Hepatocyte (in vitro differentiated cells): ENCODE results near the gene BAZ2B. TPM values are rescaled to one million over a fixed set of nuclear protein-coding genes. Genes with fewer than 3 reads are reported as not detected.

Source experiments
- DNase-seq: peaks from one replicate; pipeline ENCODE4 v3.0.0-alpha.2; 2016; ENCODE audit warnings: low spot score
- H2AFZ ChIP-seq: fragments of 200-600 bp; sonication (generic); 2 replicates; pipeline ENCODE4 v1.6.0; 2016; ENCODE audit warnings: antibody characterized with exemption, mild to moderate bottlenecking
- H3K27ac ChIP-seq: fragments of 200-600 bp; sonication (generic); 2 replicates; pipeline ENCODE4 v1.5.1; 2016; ENCODE audit warnings: mild to moderate bottlenecking
- H3K27me3 ChIP-seq: fragments of 200-600 bp; sonication (generic); 2 replicates; pipeline ENCODE4 v1.6.1; 2016
- H3K36me3 ChIP-seq: fragments of 200-600 bp; sonication (generic); replicated peaks from 2 replicates; pipeline ENCODE4 v1.5.1; 2016; ENCODE audit warnings: low read depth; ENCODE audit not compliant: insufficient read depth
- H3K4me1 ChIP-seq: fragments of 200-600 bp; sonication (generic); 2 replicates; pipeline ENCODE4 v1.5.1; 2016; ENCODE audit warnings: mild to moderate bottlenecking, moderate library complexity; ENCODE audit not compliant: insufficient read depth
- H3K4me2 ChIP-seq: fragments of 200-600 bp; sonication (generic); 2 replicates; pipeline ENCODE4 v1.6.0; 2016
- H3K4me3 ChIP-seq: fragments of 200-600 bp; sonication (generic); 2 replicates; pipeline ENCODE4 v1.5.1; 2016; ENCODE audit warnings: mild to moderate bottlenecking
- H3K79me2 ChIP-seq: fragments of 200-600 bp; sonication (generic); 2 replicates; pipeline ENCODE4 v1.6.0; 2017; ENCODE audit warnings: mild to moderate bottlenecking
- H3K9me2 ChIP-seq: fragments of 200-600 bp; sonication (generic); replicated peaks from 2 replicates; pipeline ENCODE4 v1.6.0; 2017; ENCODE audit warnings: mild to moderate bottlenecking; ENCODE audit not compliant: insufficient read depth
- H3K9me3 ChIP-seq: fragments of 200-600 bp; sonication (generic); 2 replicates; pipeline ENCODE4 v1.5.1; 2016; ENCODE audit warnings: low read depth, mild to moderate bottlenecking
- H4K20me1 ChIP-seq: fragments of 200-600 bp; sonication (generic); 2 replicates; pipeline ENCODE4 v1.6.0; 2016; ENCODE audit warnings: mild to moderate bottlenecking; ENCODE audit not compliant: insufficient read depth, poor library complexity, severe bottlenecking
- EZH2 ChIP-seq: fragments of 200-600 bp; sonication (generic); IDR thresholded peaks from 2 replicates; pipeline ENCODE4 v1.6.1; 2016; ENCODE audit warnings: antibody characterized with exemption, mild to moderate bottlenecking, borderline replicate concordance
- EZH2phosphoT487 ChIP-seq: fragments of 200-600 bp; sonication (generic); IDR thresholded peaks from one replicate; pipeline ENCODE4 v1.6.1; 2018; ENCODE audit warnings: antibody characterized with exemption, mild to moderate bottlenecking, low read depth, moderate library complexity; ENCODE audit not compliant: unreplicated experiment, severe bottlenecking
- WGBS: methylation state at CpG from one replicate; pipeline ENCODE4 v1.1.6; 2016; ENCODE audit warnings: low lambda C conversion rate; ENCODE audit errors: missing lambda C conversion rate; 5-methylcytosine and 5-hydroxymethylcytosine counted together
- polyA plus RNA-seq: library from polyadenylated mRNA; unstranded; fragments of >200 nt; fragmentation: Nextera tagmentation; extraction: Ambion mirVana; gene quantifications from 2 replicates; pipeline ENCODE4 v1.2.1, GENCODE V29; 2016
- total RNA-seq: library from RNA; depleted of rRNA; stranded (reverse); fragments of >200 nt; gene quantifications from 2 replicates; pipeline ENCODE4 v1.2.3, GENCODE V29; 2014
- TF ChIP-seq, protein P1 (sequence below): fragments of 200-600 bp; sonication (generic); IDR thresholded peaks from 2 replicates; pipeline ENCODE4 v1.5.1; 2016; ENCODE audit warnings: antibody characterized with exemption, mild to moderate bottlenecking; ENCODE audit not compliant: poor library complexity

BAZ2B gene
- total and polyA plus RNA-seq, 2 experiments from 2014 or later = 40.7 to 83.3 TPM

DNA sequence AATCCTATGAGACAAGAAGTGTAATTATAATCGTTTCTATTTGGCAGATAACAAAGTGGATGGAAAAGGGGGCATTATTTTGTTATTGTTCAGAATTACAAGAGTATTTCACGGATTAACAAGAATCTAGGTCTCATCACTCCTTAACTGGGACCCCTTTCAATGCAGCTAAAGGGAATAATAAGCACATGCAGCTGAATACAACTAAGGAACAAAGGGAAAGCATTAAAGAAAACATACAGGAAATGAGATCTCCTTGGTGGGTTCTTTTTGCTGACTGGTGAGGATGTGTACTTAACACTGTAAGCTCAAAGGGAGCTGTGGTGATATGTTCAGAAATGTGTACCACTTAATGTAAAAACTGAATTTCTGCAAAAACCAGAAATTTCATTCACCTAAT is 189.3 kb downstream of the BAZ2B start:
- TF ChIP-seq EZH2phosphoT487 (no peak), EZH2 (no peak)
- TF ChIP-seq, protein P1, sequence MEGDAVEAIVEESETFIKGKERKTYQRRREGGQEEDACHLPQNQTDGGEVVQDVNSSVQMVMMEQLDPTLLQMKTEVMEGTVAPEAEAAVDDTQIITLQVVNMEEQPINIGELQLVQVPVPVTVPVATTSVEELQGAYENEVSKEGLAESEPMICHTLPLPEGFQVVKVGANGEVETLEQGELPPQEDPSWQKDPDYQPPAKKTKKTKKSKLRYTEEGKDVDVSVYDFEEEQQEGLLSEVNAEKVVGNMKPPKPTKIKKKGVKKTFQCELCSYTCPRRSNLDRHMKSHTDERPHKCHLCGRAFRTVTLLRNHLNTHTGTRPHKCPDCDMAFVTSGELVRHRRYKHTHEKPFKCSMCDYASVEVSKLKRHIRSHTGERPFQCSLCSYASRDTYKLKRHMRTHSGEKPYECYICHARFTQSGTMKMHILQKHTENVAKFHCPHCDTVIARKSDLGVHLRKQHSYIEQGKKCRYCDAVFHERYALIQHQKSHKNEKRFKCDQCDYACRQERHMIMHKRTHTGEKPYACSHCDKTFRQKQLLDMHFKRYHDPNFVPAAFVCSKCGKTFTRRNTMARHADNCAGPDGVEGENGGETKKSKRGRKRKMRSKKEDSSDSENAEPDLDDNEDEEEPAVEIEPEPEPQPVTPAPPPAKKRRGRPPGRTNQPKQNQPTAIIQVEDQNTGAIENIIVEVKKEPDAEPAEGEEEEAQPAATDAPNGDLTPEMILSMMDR = no peak
- Histone ChIP-seq H3K79me2 (no peaks in the 10 kb centered on the region), H3K4me1 (no peaks in the 10 kb centered on the region), H3K4me2 (no peak overlapping the region), H3K27ac (no peak overlapping the region), H2AFZ (no peak overlapping the region), H3K36me3 (no peaks in the 10 kb centered on the region), H3K27me3 (no peaks in the 10 kb centered on the region), H3K9me2 (no peaks in the 10 kb centered on the region), H3K4me3 (no peak overlapping the region), H3K9me3 (no peaks in the 10 kb centered on the region), H4K20me1 (no peaks in the 10 kb centered on the region)
- DNase-seq = no peak
- 90% methylated on average over 2 of the region's 2 CpGs for whole genome bisulfite sequencing

DNA sequence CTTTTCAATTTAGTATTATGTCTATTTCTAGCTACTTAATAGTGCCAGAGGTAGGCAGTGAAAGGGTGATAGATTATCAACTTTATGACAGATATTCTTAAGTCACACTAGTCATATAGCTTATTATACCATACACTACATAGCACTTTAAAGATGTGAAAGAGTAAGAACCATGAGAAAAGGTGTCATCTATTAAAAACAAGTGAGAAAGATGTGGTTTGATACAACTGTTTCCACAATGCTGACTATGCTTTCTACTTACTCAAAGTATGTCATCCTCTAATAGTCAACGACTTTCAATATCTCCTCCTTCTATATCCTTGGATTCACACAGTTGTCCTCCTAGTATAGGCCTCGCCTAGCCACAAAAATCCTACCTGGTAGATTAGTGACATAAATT is 196.9 kb downstream of the BAZ2B start:
- Histone ChIP-seq H3K9me2 (no peaks in the 10 kb centered on the region), H3K36me3 (no peaks in the 10 kb centered on the region), H4K20me1 (no peaks in the 10 kb centered on the region), H3K4me3 (no peak overlapping the region), H3K79me2 (no peaks in the 10 kb centered on the region), H3K4me2 (no peak overlapping the region), H3K27me3 (no peaks in the 10 kb centered on the region), H2AFZ (no peak overlapping the region), H3K9me3 (no peaks in the 10 kb centered on the region), H3K27ac (no peak overlapping the region), H3K4me1 (no peaks in the 10 kb centered on the region)
- TF ChIP-seq EZH2 (no peak), EZH2phosphoT487 (no peak)
- TF ChIP-seq, protein P1 = no peak
- WGBS = 96% methylated on average over 2 of the region's 2 CpGs
- no peak for DNase-seq

DNA sequence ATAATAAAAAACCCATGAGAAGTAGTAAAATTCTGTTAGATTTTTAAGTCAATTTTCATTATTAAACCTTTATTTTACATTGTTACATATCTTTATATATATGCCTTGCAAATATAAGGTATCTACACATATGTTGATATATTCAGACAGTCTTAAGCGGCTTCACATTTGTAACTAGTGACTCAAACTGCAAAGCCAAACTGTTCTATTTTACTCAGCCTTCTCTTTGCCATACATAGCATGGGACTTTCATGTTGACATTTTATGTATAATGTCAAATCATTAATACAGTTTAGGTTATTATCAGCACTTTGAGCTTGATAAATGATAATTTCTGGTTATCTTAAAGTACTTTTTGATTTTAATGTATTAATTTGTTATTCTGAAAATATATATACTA is 204.9 kb downstream of the BAZ2B start:
- Histone ChIP-seq H3K4me3 (no peak overlapping the region), H2AFZ (no peak overlapping the region), H3K27me3 (no peaks in the 10 kb centered on the region), H3K9me2 (no peaks in the 10 kb centered on the region), H3K9me3 (no peaks in the 10 kb centered on the region), H3K4me2 (no peak overlapping the region), H4K20me1 (no peaks in the 10 kb centered on the region), H3K4me1 (no peaks in the 10 kb centered on the region), H3K27ac (no peak overlapping the region), H3K79me2 (no peaks in the 10 kb centered on the region), H3K36me3 (no peaks in the 10 kb centered on the region)
- no peak for DNase-seq
- 100% methylated on average over 1 of the region's 1 CpG for WGBS
- TF ChIP-seq, protein P1 = no peak
- TF ChIP-seq EZH2phosphoT487 (no peak), EZH2 (no peak)

DNA sequence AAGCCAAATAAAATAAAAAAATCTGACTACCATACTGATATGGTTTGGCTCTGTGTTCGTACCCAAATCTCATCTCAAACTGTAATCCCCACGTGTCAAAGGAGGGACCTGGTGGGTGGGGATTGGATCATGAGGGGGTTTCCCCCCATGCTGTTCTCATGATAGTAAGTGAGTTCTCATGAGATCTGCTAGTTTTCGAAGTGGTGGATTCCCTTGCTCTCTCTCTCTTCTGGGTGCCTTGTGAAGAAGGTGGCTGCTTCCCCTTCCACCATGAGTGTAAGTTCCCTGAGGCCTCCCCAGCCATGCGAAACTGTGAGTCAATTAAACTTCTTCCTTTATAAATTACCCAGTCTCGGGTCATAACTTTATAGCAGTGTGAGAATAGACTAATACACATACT is 206.1 kb downstream of the BAZ2B start:
- H3K9me2 ChIP-seq = no peaks in the 10 kb centered on the region
- H2AFZ ChIP-seq = no peak overlapping the region
- H3K4me3 ChIP-seq = no peak overlapping the region
- H3K4me1 ChIP-seq = no peaks in the 10 kb centered on the region
- H3K27ac ChIP-seq = no peak overlapping the region
- H3K9me3 ChIP-seq = no peaks in the 10 kb centered on the region
- no peaks in the 10 kb centered on the region for H3K27me3 ChIP-seq
- no peak overlapping the region for H3K4me2 ChIP-seq
- no peaks in the 10 kb centered on the region for H3K79me2 ChIP-seq
- 93% methylated on average over 5 of the region's 5 CpGs for WGBS
- H4K20me1 ChIP-seq = no peaks in the 10 kb centered on the region
- TF ChIP-seq, protein P1 = no peak
- TF ChIP-seq EZH2 (no peak), EZH2phosphoT487 (no peak)
- no peak for DNase-seq
- no peaks in the 10 kb centered on the region for H3K36me3 ChIP-seq
